Spleen (tissue), 7 donors: ENCODE measurements around the gene CD72.

Experiments
- POLR2A ChIP-seq, 3 donors: fragments of 450-650 bp; IDR thresholded peaks; one replicate each; pipeline ENCODE4 v1.5.1; 2017; ENCODE audit warnings: antibody characterized with exemption in 3 of 3, mild to moderate bottlenecking in 1 of 3
- POLR2AphosphoS5 ChIP-seq, 3 donors: sonication (generic); formaldehyde crosslinking; IDR thresholded peaks; one replicate each; pipeline ENCODE4 v1.5.1; 2017; ENCODE audit warnings: antibody characterized with exemption in 3 of 3
- TF ChIP-seq, protein P1 (sequence below), 11 experiments: fragments of 200-600 bp in 7 of 11; fragments of 450-650 bp in 4 of 11; sonication (generic) in 4 of 11; IDR thresholded peaks in 8 of 11; conservative IDR thresholded peaks in 3 of 11; 1 replicate in 7 of 11; 2 replicates in 4 of 11; pipeline versions ENCODE4 v1.4.0 to v1.8.0; 2016 to 2021; ENCODE audit warnings: antibody characterized with exemption in 11 of 11, inconsistent platforms in 4 of 11, mild to moderate bottlenecking in 1 of 11
- donor health status: DM: no; HTN: no; CAD: no; lungs with moderate emphysema.
- donor health status: DM: no; HTN: no; CAD: no.
- donor health status: DM: no; HTN: no; CAD: no.

DNA sequence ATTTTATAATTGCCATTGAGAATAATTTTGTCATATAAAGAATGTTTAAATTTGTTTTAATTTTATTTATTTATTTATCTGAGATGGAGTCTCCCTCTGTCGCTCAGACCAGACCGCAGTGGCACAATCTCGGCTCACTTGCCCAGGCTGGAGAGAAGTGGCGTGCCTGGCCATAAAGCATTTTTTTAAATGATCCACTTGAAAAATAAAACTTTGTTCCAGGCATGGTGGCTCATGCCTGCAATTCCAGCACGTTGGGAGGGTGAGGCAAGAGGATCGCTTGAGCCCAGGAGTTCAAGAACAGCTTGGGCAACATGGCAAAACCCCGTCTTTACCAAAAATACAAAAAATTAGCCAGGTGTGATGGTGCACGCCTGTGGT is 34.6 kb upstream of the CD72 start:
- TF ChIP-seq POLR2AphosphoS5 (IDR thresholded peaks at IDR 0.05) (no peak), POLR2A (IDR thresholded peaks at IDR 0.05) (no peak)
- TF ChIP-seq, protein P1, sequence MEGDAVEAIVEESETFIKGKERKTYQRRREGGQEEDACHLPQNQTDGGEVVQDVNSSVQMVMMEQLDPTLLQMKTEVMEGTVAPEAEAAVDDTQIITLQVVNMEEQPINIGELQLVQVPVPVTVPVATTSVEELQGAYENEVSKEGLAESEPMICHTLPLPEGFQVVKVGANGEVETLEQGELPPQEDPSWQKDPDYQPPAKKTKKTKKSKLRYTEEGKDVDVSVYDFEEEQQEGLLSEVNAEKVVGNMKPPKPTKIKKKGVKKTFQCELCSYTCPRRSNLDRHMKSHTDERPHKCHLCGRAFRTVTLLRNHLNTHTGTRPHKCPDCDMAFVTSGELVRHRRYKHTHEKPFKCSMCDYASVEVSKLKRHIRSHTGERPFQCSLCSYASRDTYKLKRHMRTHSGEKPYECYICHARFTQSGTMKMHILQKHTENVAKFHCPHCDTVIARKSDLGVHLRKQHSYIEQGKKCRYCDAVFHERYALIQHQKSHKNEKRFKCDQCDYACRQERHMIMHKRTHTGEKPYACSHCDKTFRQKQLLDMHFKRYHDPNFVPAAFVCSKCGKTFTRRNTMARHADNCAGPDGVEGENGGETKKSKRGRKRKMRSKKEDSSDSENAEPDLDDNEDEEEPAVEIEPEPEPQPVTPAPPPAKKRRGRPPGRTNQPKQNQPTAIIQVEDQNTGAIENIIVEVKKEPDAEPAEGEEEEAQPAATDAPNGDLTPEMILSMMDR (IDR thresholded peaks at IDR 0.05 in 8 of 11, conservative IDR thresholded peaks at IDR 0.05 in 3 of 11) = no peak
